ENCODE data around the gene ZNF326. TPM values are rescaled to one million over a fixed set of nuclear protein-coding genes. Genes with fewer than 3 reads are reported as not detected.

The ZNF326 gene
- polyA plus RNA-seq, 1 donor (not counting 4 experiments of a cell fraction or from before 2014, with no cell fraction given) = 22.7 TPM

- Histone ChIP-seq H3K4me2 (ENCODE audit: control insufficient read depth, extremely low read depth, insufficient read depth, low read depth, low read length) (no peak overlapping the region), H3K36me3 (ENCODE audit: control insufficient read depth in 2 of 2, extremely low read depth in 1 of 2, insufficient read depth in 2 of 2, low read length in 2 of 2) (no peaks in the 10 kb centered on the region), H2AFZ (ENCODE audit: control insufficient read depth, low read length) (no peak overlapping the region), H3K27me3 (ENCODE audit: control insufficient read depth, extremely low read depth, insufficient read depth, low read length) (peaks cover 11% of the 10 kb centered on the region), H3K79me2 (ENCODE audit: control insufficient read depth, insufficient read depth, low read length) (no peaks in the 10 kb centered on the region), H3K4me1 (ENCODE audit: control insufficient read depth, extremely low read depth, insufficient read depth, low read length) (peaks cover 6% of the 10 kb centered on the region), H3K9ac (ENCODE audit: control insufficient read depth, extremely low read depth, insufficient read depth, low read length) (no peak overlapping the region), H4K20me1 (ENCODE audit: control insufficient read depth, extremely low read depth, insufficient read depth, low read length) (no peaks in the 10 kb centered on the region), H3K4me3 (ENCODE audit: control insufficient read depth in 2 of 3, extremely low read depth in 1 of 3, insufficient read depth in 2 of 3, low read depth in 1 of 3, low read length in 3 of 3) (no peak overlapping the region), H3K9me1 (ENCODE audit: control insufficient read depth, extremely low read depth, insufficient read depth, low read length) (no peaks in the 10 kb centered on the region), H3K27ac (ENCODE audit: control insufficient read depth, insufficient read depth, low read length) (no peak overlapping the region), H3K9me3 (ENCODE audit: control insufficient read depth, low read depth, low read length) (no peaks in the 10 kb centered on the region)
- TF ChIP-seq CTCF (optimal IDR thresholded peaks at IDR 0.05 in 1 of 3, IDR thresholded peaks at IDR 0.05 in 1 of 3, conservative IDR thresholded peaks at IDR 0.05 in 1 of 3; ENCODE audit: extremely low read depth in 1 of 3, insufficient read depth in 2 of 3, low read length in 3 of 3) = no peak
- TF ChIP-seq EZH2 (IDR thresholded peaks at IDR 0.05; ENCODE audit: low read length) = no peak
- dilution Hi-C loops (cut with MboI; ENCODE audit: extremely low pct_ligation_motif_present, low sequenced_read_pairs) = no loop called here
- FAIRE-seq (no peak), DNase-seq (ENCODE audit: low read depth, low spot score) (no peak)
Observed at GRCh38 chr1:90074970-90075391, 80.1 kb downstream of the ZNF326 start.

GRCh38 chr1:90083995-90084394, 89.1 kb downstream of the ZNF326 start:
- H3K9ac ChIP-seq (ENCODE audit: control insufficient read depth, extremely low read depth, insufficient read depth, low read length) = no peak overlapping the region
- no peaks in the 10 kb centered on the region for H3K9me3 ChIP-seq (ENCODE audit: control insufficient read depth, low read depth, low read length)
- no peaks in the 10 kb centered on the region for H3K79me2 ChIP-seq (ENCODE audit: control insufficient read depth, insufficient read depth, low read length)
- FAIRE-seq = no peak
- peaks cover 4% of the 10 kb centered on the region for H3K27me3 ChIP-seq (ENCODE audit: control insufficient read depth, extremely low read depth, insufficient read depth, low read length)
- H3K4me3 ChIP-seq (ENCODE audit: control insufficient read depth in 2 of 3, extremely low read depth in 1 of 3, insufficient read depth in 2 of 3, low read depth in 1 of 3, low read length in 3 of 3) = no peak overlapping the region
- no peaks in the 10 kb centered on the region for H3K4me1 ChIP-seq (ENCODE audit: control insufficient read depth, extremely low read depth, insufficient read depth, low read length)
- H3K27ac ChIP-seq (ENCODE audit: control insufficient read depth, insufficient read depth, low read length) = no peak overlapping the region
- dilution Hi-C loops (cut with MboI; ENCODE audit: extremely low pct_ligation_motif_present, low sequenced_read_pairs) = no loop called here
- H4K20me1 ChIP-seq (ENCODE audit: control insufficient read depth, extremely low read depth, insufficient read depth, low read length) = no peaks in the 10 kb centered on the region
- no peaks in the 10 kb centered on the region for H3K9me1 ChIP-seq (ENCODE audit: control insufficient read depth, extremely low read depth, insufficient read depth, low read length)
- no peaks in the 10 kb centered on the region for H3K36me3 ChIP-seq (ENCODE audit: control insufficient read depth in 2 of 2, extremely low read depth in 1 of 2, insufficient read depth in 2 of 2, low read length in 2 of 2)
- no peak for TF ChIP-seq CTCF (optimal IDR thresholded peaks at IDR 0.05 in 1 of 3, IDR thresholded peaks at IDR 0.05 in 1 of 3, conservative IDR thresholded peaks at IDR 0.05 in 1 of 3; ENCODE audit: extremely low read depth in 1 of 3, insufficient read depth in 2 of 3, low read length in 3 of 3)
- TF ChIP-seq EZH2 (IDR thresholded peaks at IDR 0.05; ENCODE audit: low read length) = no peak
- DNase-seq (ENCODE audit: low read depth, low spot score) = no peak
- no peak overlapping the region for H2AFZ ChIP-seq (ENCODE audit: control insufficient read depth, low read length)
- no peak overlapping the region for H3K4me2 ChIP-seq (ENCODE audit: control insufficient read depth, extremely low read depth, insufficient read depth, low read depth, low read length)

Small RNA genes within 50 kb of the gene (small RNA-seq; reads per million reads assigned to genes)
- 0 reads per million in 3 experiments for gene RN7SKP272 (ENCODE audit: insufficient read length in 3 of 3, low read depth in 3 of 3, low replicate concordance in 1 of 3)

Other genes starting within 250 kb of the ZNF326 start
- 50.6 to 65.2 TPM (median 54.7 TPM) in 3 replicates for gene LRRC8D, start 174.1 kb upstream of the ZNF326 start, polyA plus RNA-seq

All from keratinocyte (primary cell).